Activated CD8-positive, alpha-beta memory T cell treated with anti-CD3 and anti-CD28 coated beads, Interleukin-2, amount 50 U/mL, for 24 hours (primary cell): Measurements from ENCODE around the gene IKZF1.

ENCODE experiments used
- DNase-seq: peaks from one replicate; pipeline ENCODE4 v3.0.0-alpha.2; 2020; ENCODE audit errors: extremely low read depth

IKZF1 gene

DNA sequence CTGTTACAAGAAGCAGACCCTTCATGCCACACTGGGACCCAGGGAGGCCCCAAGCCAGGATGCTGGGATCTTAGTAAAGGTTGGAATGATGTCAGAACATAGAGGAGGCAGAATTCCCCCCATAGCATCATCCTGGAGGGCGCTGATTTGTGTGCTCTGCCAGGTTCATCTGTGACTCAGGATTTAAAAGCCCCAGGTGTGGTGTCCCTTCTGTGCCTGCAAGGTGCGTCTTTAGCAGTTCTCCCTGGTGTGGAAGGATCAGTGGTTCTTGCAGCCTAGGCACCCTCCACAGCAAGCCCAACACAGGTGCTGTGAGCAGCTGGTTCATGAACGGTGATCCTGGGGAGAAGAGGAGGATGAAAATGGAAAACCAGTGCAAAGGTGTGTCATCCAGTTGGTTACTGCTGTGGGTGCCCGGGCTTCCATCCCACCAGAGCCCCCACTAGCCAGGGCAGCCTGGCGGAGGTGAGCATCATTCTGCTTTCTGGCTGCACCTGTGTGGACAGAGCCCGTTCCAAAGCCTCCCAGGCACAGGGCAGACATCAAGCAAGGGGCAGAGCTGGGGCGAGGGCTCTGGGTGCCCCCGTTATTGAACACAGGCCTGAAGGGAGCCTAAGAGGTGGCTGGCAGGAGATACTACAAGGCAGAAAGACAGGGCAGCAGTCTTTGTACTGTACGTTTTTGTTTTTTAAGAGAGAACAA lies 49.5 kb downstream of the IKZF1 start:
- DNase-seq, result no peak

DNA sequence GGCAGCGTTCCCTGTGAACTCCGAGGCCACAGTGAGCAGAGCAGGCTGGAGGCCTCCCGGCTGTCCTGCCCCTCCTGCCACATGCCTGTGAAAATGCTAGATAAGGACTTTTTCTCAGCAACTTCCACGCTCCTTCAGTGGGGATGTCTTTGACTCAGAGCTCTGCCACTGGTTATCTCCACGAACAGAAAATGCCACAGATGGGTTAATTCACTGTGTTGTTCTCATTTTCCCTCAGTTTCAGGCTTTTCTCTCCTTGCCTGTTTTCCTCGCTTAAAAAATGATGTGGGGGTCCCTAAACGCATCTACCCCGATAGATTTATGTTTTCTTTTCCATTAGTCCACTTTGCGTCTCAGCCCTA lies 51.3 kb downstream of the IKZF1 start:
- no peak for DNase-seq

DNA sequence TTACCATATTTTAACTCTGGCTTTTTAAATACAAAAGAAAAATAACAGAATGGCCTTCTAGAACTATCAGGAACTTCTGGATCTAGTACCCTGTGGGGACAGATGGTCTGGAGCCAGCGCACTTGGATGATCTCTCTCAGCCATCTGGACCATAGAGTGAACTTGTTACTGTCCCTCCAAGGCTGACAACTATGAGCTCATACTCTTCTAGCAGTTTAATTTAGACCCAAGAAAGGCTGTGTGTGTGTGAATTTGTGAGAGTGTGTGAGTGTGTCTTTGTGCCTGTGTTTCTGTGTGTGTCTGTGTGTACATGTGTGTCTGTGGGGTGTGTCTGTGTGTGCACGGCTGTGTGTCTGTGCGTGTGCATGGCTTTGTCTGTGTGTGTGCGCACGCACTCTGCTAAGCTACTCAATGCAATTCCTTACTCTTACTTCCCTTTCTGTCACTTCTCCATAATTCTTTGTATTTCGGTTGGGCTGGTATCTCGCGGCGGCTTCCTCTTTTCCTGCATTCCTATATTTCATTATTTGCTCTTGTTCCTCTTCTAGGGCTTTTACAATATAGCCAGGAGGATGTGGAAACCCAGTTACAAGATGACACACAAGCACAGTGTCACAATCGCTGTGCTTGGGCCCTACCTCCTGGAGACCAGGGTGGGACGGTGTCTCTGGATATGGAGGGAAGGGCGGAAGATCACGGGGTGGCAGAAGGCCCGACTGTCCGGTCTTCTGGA lies 51.9 kb downstream of the IKZF1 start:
- DNase-seq, result no peak

DNA sequence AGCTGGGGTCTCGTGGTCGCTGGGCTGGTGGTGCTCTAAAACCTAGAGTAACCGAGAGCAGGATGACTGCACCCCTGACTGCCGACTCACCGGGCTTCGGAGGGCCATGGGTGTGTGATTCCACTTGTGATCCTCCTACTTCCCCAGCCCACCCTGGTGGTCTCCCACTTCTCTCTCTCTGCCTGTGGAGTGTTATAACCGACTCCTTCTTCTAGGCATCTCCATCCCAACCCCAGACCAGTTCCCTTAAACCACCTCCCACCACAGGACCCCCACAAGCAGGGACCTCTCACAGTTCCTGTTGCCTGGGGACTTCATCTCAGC lies 52.4 kb downstream of the IKZF1 start:
- DNase-seq, result no peak

DNA sequence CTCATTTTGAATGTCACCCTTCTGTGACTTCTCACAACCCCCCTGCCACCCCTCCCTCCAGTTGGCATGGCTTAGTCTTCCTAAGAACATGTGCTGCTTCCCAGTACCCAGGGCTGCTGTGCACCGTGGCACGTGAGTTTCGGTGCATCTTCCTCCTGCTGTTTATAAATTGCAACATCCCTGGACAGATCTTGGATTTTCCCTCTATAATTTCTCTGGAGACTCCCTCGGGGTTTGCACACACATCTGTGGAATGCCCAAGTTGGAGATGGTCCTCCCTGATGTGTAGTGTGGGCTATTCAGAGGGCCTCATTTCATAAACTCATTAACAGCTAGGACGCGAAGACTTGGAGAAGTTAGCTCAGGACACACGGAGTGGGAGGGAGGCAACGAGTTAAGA lies 52.9 kb downstream of the IKZF1 start:
- no peak for DNase-seq

DNA sequence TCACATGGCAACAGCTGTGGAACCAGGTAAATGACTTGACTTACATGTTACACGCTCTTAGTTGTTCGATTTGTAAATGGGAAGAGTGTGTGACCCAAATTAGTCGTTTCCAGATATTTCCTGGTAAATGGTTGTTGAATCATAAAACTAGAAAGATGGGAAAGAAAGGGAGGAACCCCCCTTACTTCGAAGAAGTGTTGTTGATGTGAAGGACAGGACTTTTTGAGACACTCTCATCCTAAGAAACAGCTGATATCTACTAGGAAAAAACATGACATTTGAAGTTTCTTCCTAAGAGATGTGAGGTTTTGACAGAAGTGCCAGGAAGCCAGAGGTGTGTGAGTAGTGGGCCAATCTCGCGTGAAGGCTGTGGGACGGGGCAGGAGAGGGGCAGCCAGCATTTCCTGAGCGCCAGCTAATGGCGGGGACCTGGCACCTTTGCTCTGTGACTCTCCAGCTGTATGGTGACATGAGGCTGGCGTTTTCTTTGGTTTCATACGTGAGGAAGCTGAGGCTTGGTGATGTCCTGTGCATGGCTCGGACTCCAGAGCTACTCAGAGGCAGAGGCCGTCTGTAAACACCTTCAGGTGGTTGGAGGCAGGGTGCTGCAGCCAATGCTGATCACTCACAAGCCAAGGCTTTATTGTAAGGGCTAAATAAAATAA lies 53.7 kb downstream of the IKZF1 start:
- no peak for DNase-seq

- no peak for DNase-seq
Measured at GRCh38 chr7:50358779-50359178, 54.3 kb downstream of the IKZF1 start.

- no peak for DNase-seq
Measured at GRCh38 chr7:50359258-50359994, 54.9 kb downstream of the IKZF1 start.

- peak; percentile 61 for DNase-seq
Measured at GRCh38 chr7:50359995-50360925, 55.7 kb downstream of the IKZF1 start.

GRCh38 chr7:50362142-50362541 lies 57.6 kb downstream of the IKZF1 start:
- DNase-seq, result no peak

DNA sequence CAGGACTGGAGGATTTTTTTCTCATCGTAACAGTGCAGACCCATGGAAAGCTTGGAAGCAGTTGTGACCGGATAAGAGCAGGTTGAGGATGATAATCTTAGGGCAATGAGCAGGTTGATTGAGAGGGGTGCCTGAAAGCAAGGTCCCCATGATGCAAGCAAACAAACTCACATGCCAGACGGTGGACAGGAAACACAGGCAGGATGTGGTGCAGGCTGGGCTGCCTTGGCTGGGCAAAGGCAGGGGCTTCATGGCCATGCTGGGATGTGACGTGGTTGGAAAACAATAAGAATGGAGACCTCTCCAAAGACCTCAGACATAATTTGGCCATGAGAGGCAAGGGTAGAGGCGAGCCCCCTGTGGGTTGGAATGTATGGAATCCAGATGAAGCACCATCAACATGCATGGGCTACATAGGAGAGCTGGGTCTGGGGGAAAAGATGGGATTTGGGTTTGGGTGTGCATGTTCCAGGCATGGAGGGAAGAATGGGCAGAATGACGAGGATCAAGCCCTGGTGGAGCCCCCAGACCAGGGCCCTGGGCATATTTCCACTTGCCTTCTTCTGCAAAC lies 58.3 kb downstream of the IKZF1 start:
- DNase-seq, result no peak

DNA sequence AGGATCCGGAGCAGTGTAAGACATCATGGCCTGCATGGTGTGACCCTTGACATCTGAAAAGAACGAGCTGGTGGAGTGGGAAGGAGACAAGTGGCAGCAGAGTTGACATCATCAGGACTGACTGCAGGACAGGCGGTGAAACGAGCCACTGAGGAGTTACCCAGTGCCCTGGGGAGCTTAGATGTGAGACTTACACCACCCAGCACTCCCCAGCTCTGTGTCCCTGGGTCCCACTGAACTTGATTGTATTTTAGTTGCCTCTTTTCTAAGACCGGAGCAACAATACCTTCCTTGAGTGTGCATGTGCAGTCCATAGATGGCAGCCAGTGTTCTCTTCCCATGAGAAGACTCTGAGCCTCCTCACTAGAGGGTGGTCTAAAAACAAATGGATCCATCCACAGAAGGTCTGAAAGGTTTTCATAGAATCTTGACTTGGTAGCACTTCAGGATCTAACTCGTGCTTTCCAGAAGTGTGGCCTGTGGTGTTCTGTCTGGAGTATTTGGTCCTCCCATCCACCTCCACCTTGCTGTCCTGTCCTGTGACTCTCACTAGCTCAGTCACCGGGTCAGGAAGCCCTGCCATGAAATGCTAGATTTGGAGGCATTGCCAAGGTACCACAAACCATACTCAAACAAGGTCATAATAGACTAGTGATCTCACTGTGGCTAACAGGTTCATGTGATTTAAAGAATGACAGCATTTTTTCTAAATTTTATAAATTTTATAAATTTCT lies 59.0 kb downstream of the IKZF1 start:
- DNase-seq, result no peak

DNA sequence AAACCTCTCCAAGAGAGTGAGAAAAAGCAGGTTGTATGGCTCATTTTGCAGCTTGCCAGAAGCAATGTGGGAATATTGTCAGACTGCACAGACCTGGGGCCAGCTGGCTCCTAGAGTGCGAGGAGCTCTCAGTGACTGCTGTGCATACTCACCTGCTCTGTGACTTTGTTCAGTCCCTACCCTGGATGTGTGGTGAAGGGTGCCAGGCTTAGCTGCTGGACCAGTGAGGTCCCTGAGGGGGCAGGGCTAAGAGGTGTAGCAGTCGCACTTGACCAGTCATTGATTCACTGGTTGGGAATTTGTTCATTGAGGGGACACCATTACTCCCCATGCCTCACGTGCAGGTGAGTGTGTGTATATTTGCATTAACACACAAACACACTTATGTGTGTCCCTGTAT lies 60.1 kb downstream of the IKZF1 start:
- no peak for DNase-seq

DNA sequence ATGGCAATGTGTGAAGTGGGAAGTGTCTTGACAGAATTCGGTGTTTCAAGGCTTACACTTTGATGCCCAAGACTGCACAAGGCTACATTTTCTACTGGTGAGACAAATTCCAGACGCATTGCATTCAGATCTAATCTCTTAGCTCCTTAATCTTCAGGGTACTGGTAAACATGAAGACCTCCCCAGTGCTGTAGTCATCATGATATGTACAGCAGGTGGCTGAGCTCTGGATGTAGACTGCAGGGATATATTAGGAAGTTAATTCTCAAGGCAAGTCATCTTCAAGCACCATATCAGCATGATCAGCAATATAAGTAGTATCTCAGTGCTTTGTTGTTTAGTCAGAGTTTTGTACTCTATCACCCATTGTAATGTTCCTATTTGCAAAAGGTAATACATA lies 61.8 kb downstream of the IKZF1 start:
- DNase-seq, result no peak

DNA sequence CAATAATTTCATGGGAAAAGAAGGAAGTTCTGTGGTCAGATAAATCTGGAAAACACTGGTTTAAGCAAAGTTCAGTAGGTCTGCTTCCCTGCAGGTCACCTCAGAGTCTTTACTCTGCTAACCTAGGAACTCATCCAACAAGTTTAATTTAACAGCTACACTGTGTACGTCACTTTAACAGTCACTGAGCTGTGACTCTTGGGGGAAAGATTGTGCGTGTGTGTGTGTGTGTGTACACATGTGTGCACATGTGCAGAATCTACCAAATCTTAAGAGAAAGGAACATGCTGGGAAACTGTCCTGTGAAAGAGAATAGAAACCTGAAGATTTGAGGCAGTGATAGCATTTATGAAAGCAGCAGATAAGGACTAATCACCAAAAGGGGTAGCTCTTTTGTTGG lies 62.6 kb downstream of the IKZF1 start:
- no peak for DNase-seq

- DNase-seq, result no peak
Measured at GRCh38 chr7:50367570-50367969, 63.1 kb downstream of the IKZF1 start.

GRCh38 chr7:50368366-50368765 lies 63.9 kb downstream of the IKZF1 start:
- no peak for DNase-seq

DNA sequence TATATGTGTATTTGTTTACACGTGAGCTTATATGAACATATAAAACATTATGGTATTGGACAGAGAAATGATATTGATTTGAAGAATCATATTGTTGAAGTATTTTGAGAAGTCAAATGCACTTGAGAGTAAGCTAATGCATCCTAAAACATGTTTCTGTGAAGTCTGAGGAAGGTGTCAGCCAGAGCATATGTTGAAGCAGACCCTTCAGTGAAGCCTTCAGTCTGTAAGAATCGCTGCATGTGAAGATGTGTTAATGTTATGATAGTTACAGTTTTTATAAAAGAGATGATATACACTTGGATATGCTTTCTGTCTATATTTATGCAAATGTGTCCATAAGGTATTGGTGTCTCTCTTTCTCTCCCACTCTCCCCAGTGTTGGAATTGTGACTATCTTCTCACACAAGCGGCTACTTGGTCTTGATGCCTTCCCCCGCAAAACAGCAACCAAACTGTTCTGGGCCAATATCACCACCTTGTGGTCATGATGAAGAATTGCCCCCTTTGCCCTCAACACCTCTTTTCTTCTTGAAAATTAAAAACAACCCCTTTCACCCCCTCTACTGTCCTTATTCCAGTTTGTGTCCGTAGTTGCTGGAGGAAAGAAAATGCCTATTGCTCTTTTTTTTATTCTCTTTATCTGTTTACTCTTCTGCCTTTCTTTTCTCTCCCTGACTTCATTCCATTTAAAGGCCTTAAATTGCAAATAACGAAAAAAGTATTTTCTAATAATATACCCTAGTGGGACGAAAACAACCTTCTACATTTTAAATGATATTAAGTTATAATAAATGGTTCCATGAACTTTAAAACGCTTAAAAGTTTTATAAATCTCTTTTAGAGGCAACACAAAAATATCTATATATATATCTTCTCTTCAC lies 64.9 kb downstream of the IKZF1 start:
- no peak for DNase-seq

GRCh38 chr7:50370884-50371283 lies 66.4 kb downstream of the IKZF1 start:
- DNase-seq, result no peak
